A549 (cell line): ENCODE data around the gene CAMK4.

Experiments used
- CTCF ChIP-seq: fragments of >200 bp; sonication (Bioruptor Twin); formaldehyde crosslinking; IDR thresholded peaks from 3 replicates; pipeline ENCODE4 v1.5.1; 2016
- ZNF302 ChIP-seq: fragments of 250-450 bp; sonication (Bioruptor Pico); IDR thresholded peaks from 2 replicates; pipeline ENCODE4 v1.9.0; 2021; ENCODE audit warnings: inconsistent platforms, mild to moderate bottlenecking, moderate library complexity

GRCh38 chr5:111469293-111469896 is 245.2 kb downstream of the CAMK4 start:
- TF ChIP-seq ZNF302 (CRISPR knock-in tag) (no peak), CTCF (no peak)
